K562 (cell line): ENCODE results near the gene PMPCB. TPM values are rescaled to one million over a fixed set of nuclear protein-coding genes. Genes with fewer than 3 reads are reported as not detected.

Experiments used
- CAMTA2 ChIP-seq: fragments of 250-450 bp; sonication (Bioruptor Pico); conservative IDR thresholded peaks from 2 replicates; pipeline ENCODE4 v1.5.1; 2022
- CREB3L1 ChIP-seq: fragments of 450-650 bp; IDR thresholded peaks from 2 replicates; pipeline ENCODE4 v1.6.1; 2014; ENCODE audit warnings: low read depth, mild to moderate bottlenecking, moderate library complexity, borderline replicate concordance
- CREBBP ChIP-seq: IDR thresholded peaks from one replicate; pipeline ENCODE4 v1.6.1; 2012; ENCODE audit warnings: low read depth, mild to moderate bottlenecking, control low read depth, inconsistent platforms, low read length
- DIDO1 ChIP-seq: fragments of 450-650 bp; IDR thresholded peaks from 2 replicates; pipeline ENCODE4 v1.6.1; 2016; ENCODE audit warnings: low read depth, missing biosample characterization, missing genetic modification characterization
- EWSR1 ChIP-seq: fragments of 450-650 bp; IDR thresholded peaks from 2 replicates; pipeline ENCODE4 v1.6.1; 2018; ENCODE audit warnings: borderline replicate concordance, mild to moderate bottlenecking, low read depth, moderate library complexity; ENCODE audit not compliant: partially characterized antibody
- FOXA3 ChIP-seq, 2 experiments: fragments of 450-650 bp in 1 of 2; sonication (generic) in 1 of 2; formaldehyde crosslinking; IDR thresholded peaks in 1 of 2; conservative IDR thresholded peaks in 1 of 2; 2 replicates each; pipeline versions ENCODE4 v1.4.0 to v1.8.0; 2020 to 2022; ENCODE audit warnings: mild to moderate bottlenecking in 2 of 2, missing genetic modification reagents in 1 of 2
- KLF6 ChIP-seq: fragments of 250-450 bp; sonication (Bioruptor Pico); IDR thresholded peaks from 2 replicates; pipeline ENCODE4 v1.4.0; 2020; ENCODE audit warnings: mild to moderate bottlenecking, moderate library complexity, borderline replicate concordance
- L3MBTL2 ChIP-seq: fragments of 450-650 bp; IDR thresholded peaks from 2 replicates; pipeline ENCODE4 v1.6.1; 2016; ENCODE audit warnings: mild to moderate bottlenecking, moderate library complexity
- MAZ ChIP-seq, 2 experiments: fragments of 450-650 bp in 1 of 2; sonication (generic) in 1 of 2; formaldehyde crosslinking; IDR thresholded peaks in 1 of 2; conservative IDR thresholded peaks in 1 of 2; 2 replicates each; pipeline versions ENCODE4 v1.4.0 to v1.5.0; 2020; ENCODE audit warnings: mild to moderate bottlenecking in 1 of 2, missing genetic modification reagents in 1 of 2
- MCM5 ChIP-seq: fragments of 450-650 bp; IDR thresholded peaks from 2 replicates; pipeline ENCODE4 v1.6.1; 2016; ENCODE audit warnings: low read depth
- NBN ChIP-seq: fragments of 450-650 bp; IDR thresholded peaks from 2 replicates; pipeline ENCODE4 v1.6.1; 2016; ENCODE audit warnings: low read depth, mild to moderate bottlenecking
- RBM34 ChIP-seq: fragments of 200-400 bp; formaldehyde crosslinking; IDR thresholded peaks from 2 replicates; pipeline ENCODE4 v1.6.1; 2018; ENCODE audit warnings: low read length, borderline replicate concordance; ENCODE audit not compliant: insufficient read depth
- RFX7 ChIP-seq: fragments of 250-450 bp; sonication (Bioruptor Pico); IDR thresholded peaks from 2 replicates; pipeline ENCODE4 v1.5.1; 2021; ENCODE audit warnings: mild to moderate bottlenecking
- SNIP1 ChIP-seq: fragments of 450-650 bp; IDR thresholded peaks from 2 replicates; pipeline ENCODE4 v1.7.1; 2017; ENCODE audit warnings: low read depth, mild to moderate bottlenecking
- STAT5A ChIP-seq: IDR thresholded peaks from 2 replicates; pipeline ENCODE4 v1.6.1; 2012; ENCODE audit warnings: low read length, inconsistent platforms, borderline replicate concordance
- YBX1 ChIP-seq: fragments of 450-650 bp; IDR thresholded peaks from 2 replicates; pipeline ENCODE4 v1.7.1; 2016; ENCODE audit warnings: mild to moderate bottlenecking
- ZNF217 ChIP-seq: sonication (generic); formaldehyde crosslinking; IDR thresholded peaks from 2 replicates; pipeline ENCODE4 v1.8.0; 2022; ENCODE audit warnings: mild to moderate bottlenecking, missing genetic modification reagents
- ZNF23 ChIP-seq: fragments of 250-450 bp; sonication (Bioruptor Pico); IDR thresholded peaks from 2 replicates; pipeline ENCODE4 v1.4.0; 2020; ENCODE audit warnings: mild to moderate bottlenecking
- ZNF354B ChIP-seq: fragments of 250-450 bp; sonication (Bioruptor Pico); IDR thresholded peaks from 2 replicates; pipeline ENCODE4 v1.4.0; 2020
- ZNF445 ChIP-seq: fragments of 250-450 bp; sonication (Bioruptor Pico); IDR thresholded peaks from 2 replicates; pipeline ENCODE4 v1.4.0; 2020; ENCODE audit warnings: low read depth, mild to moderate bottlenecking, moderate library complexity
- ZZZ3 ChIP-seq: fragments of 450-650 bp; IDR thresholded peaks from 2 replicates; pipeline ENCODE4 v1.6.1; 2016; ENCODE audit warnings: antibody characterized with exemption, mild to moderate bottlenecking, moderate library complexity
- polyA plus RNA-seq, 8 experiments: library from polyadenylated mRNA; depleted of rRNA in 4 of 8; stranded (reverse) in 5 of 8; unstranded in 3 of 8; fragments of >200 nt; fragmentation: Nextera tagmentation in 2 of 8; fragmentation: Illumina TruSeq in 1 of 8; extraction: Ambion mirVana in 2 of 8; extraction: Trizol in 1 of 8; gene quantifications; 2 replicates each; pipeline versions ENCODE4 v1.2.1 to v1.2.3, GENCODE V29; 2011 to 2014; ENCODE audit warnings: inconsistent platforms in 1 of 8, missing spikeins in 1 of 8
- total RNA-seq, 7 experiments: library from RNA; depleted of rRNA in 6 of 7; stranded (reverse); fragments of >200 nt in 6 of 7; fragmentation: Illumina TruSeq in 2 of 7; extraction: Trizol in 2 of 7; gene quantifications; 2 replicates each; pipeline versions ENCODE4 v1.2.1 to v1.2.3, GENCODE V29; 2011 to 2021; ENCODE audit warnings: low replicate concordance in 1 of 7
- TF ChIP-seq, protein P1 (sequence below): sonication (generic); formaldehyde crosslinking; IDR thresholded peaks from 2 replicates; pipeline ENCODE4 v1.8.0; 2023; ENCODE audit warnings: mild to moderate bottlenecking, missing genetic modification reagents
- TF ChIP-seq, protein P2 (sequence below): fragments of 250-450 bp; sonication (Bioruptor Pico); IDR thresholded peaks from 2 replicates; pipeline ENCODE4 v1.8.0; 2022; ENCODE audit warnings: inconsistent platforms, mild to moderate bottlenecking, moderate library complexity, borderline replicate concordance

Gene PMPCB
- total and polyA plus RNA-seq, 9 of the 15 experiments (the other 6 are each of a cell fraction or from before 2014, with no cell fraction given), result 61.2 to 209 (median 105) TPM

GRCh38 chr7:103347507-103348267 is 50.5 kb downstream of the PMPCB start, which contains the start of gene PSMC2 (continued):
- TF ChIP-seq KLF6 (CRISPR knock-in tag), result no peak
- TF ChIP-seq RFX7 (CRISPR knock-in tag), result no peak
- no peak for TF ChIP-seq ZNF354B (CRISPR knock-in tag)
- TF ChIP-seq STAT5A, result peak; percentile 13; the same call in 1 of the 2 replicates
- peak; percentile 42; the same call in 1 of the 2 replicates for TF ChIP-seq L3MBTL2
- no peak for TF ChIP-seq ZNF217 (CRISPR knock-in tag)
- no peak for TF ChIP-seq RBM34
- no peak for TF ChIP-seq EWSR1
- no peak for TF ChIP-seq ZNF23 (CRISPR knock-in tag)
- peak; percentile 58 to 77; a peak in 3 of 4 replicates for TF ChIP-seq MAZ (CRISPR knock-in tag; conservative IDR thresholded peaks at IDR 0.05 in 1 of 2, IDR thresholded peaks at IDR 0.05 in 1 of 2)
- peak; percentile 90 for TF ChIP-seq DIDO1 (tag)
- no peak for TF ChIP-seq SNIP1
- no peak for TF ChIP-seq ZNF445 (CRISPR knock-in tag)
- peak; percentile 84 for TF ChIP-seq CREB3L1
- TF ChIP-seq YBX1, result no peak
- no peak for TF ChIP-seq MCM5
- TF ChIP-seq CAMTA2 (CRISPR knock-in tag), result no peak
- TF ChIP-seq FOXA3 (CRISPR knock-in tag; conservative IDR thresholded peaks at IDR 0.05 in 1 of 2, IDR thresholded peaks at IDR 0.05 in 1 of 2), result no peak
- no peak for TF ChIP-seq CREBBP
- TF ChIP-seq, protein P1, sequence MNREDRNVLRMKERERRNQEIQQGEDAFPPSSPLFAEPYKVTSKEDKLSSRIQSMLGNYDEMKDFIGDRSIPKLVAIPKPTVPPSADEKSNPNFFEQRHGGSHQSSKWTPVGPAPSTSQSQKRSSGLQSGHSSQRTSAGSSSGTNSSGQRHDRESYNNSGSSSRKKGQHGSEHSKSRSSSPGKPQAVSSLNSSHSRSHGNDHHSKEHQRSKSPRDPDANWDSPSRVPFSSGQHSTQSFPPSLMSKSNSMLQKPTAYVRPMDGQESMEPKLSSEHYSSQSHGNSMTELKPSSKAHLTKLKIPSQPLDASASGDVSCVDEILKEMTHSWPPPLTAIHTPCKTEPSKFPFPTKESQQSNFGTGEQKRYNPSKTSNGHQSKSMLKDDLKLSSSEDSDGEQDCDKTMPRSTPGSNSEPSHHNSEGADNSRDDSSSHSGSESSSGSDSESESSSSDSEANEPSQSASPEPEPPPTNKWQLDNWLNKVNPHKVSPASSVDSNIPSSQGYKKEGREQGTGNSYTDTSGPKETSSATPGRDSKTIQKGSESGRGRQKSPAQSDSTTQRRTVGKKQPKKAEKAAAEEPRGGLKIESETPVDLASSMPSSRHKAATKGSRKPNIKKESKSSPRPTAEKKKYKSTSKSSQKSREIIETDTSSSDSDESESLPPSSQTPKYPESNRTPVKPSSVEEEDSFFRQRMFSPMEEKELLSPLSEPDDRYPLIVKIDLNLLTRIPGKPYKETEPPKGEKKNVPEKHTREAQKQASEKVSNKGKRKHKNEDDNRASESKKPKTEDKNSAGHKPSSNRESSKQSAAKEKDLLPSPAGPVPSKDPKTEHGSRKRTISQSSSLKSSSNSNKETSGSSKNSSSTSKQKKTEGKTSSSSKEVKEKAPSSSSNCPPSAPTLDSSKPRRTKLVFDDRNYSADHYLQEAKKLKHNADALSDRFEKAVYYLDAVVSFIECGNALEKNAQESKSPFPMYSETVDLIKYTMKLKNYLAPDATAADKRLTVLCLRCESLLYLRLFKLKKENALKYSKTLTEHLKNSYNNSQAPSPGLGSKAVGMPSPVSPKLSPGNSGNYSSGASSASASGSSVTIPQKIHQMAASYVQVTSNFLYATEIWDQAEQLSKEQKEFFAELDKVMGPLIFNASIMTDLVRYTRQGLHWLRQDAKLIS (CRISPR knock-in tag), result no peak
- peak; percentile 88 for TF ChIP-seq ZZZ3
- TF ChIP-seq NBN, result peak; percentile 87
- TF ChIP-seq, protein P2, sequence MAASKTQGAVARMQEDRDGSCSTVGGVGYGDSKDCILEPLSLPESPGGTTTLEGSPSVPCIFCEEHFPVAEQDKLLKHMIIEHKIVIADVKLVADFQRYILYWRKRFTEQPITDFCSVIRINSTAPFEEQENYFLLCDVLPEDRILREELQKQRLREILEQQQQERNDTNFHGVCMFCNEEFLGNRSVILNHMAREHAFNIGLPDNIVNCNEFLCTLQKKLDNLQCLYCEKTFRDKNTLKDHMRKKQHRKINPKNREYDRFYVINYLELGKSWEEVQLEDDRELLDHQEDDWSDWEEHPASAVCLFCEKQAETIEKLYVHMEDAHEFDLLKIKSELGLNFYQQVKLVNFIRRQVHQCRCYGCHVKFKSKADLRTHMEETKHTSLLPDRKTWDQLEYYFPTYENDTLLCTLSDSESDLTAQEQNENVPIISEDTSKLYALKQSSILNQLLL (CRISPR knock-in tag), result no peak
